Panc1 (cell line): ENCODE measurements around the gene COL1A1. TPM values are rescaled to one million over a fixed set of nuclear protein-coding genes. Genes with fewer than 3 reads are reported as not detected.

Experiments
- ATAC-seq: fragments of 200-7000 bp; cut with Tn5 transposase; 2 replicates; pipeline ENCODE4 v1.9.1; 2020; ENCODE audit warnings: mild to moderate bottlenecking, moderate library complexity
- BruUV-seq: library from RNA; stranded (reverse); fragments of 400-500 nt; replicated peaks from 2 replicates; lab custom pipeline; 2021; lab: Mats Ljungman, UMichigan
- CTCF ChIA-PET: fragments of 300-600 bp; sonication (Branson Sonifier 250); formaldehyde crosslinking; loops from one replicate; lab custom pipeline; 2022; ENCODE audit warnings: antibody characterized with exemption; lab: Charles Lee
- POLR2A ChIA-PET: fragments of 300-600 bp; sonication (Branson Sonifier 250); formaldehyde crosslinking; loops from one replicate; lab custom pipeline; 2022; ENCODE audit warnings: antibody characterized with exemption; lab: Charles Lee
- DNase-seq: peaks from one replicate; pipeline ENCODE4 v3.0.0-alpha.2; 2010; ENCODE audit warnings: low read depth, low spot score
- H3K27ac ChIP-seq: 2 replicates; pipeline ENCODE4 v1.5.1; 2011; ENCODE audit warnings: mild to moderate bottlenecking, low read length, inconsistent platforms
- H3K27me3 ChIP-seq: fragments of 200-500 bp; sonication (Bioruptor generic); 2 replicates; pipeline ENCODE4 v1.6.0; 2014; ENCODE audit warnings: low read length, inconsistent platforms; ENCODE audit not compliant: control insufficient read depth, insufficient read depth
- H3K36me3 ChIP-seq: fragments of 200-500 bp; sonication (Bioruptor generic); 2 replicates; pipeline ENCODE4 v1.5.1; 2014; ENCODE audit warnings: inconsistent platforms, mild to moderate bottlenecking, low read length, moderate library complexity; ENCODE audit not compliant: control insufficient read depth, insufficient read depth
- H3K4me1 ChIP-seq: 2 replicates; pipeline ENCODE4 v1.5.1; 2011; ENCODE audit warnings: inconsistent platforms, mild to moderate bottlenecking, low read length, moderate library complexity; ENCODE audit not compliant: control insufficient read depth, insufficient read depth
- H3K4me3 ChIP-seq, 2 experiments: 2 replicates each; pipeline ENCODE4 v1.5.1; 2011 to 2012; ENCODE audit warnings: low read depth in 2 of 2, low read length in 2 of 2, mild to moderate bottlenecking in 2 of 2, inconsistent platforms in 1 of 2, moderate library complexity in 1 of 2
- H3K9me3 ChIP-seq: fragments of 200-500 bp; sonication (Bioruptor generic); 2 replicates; pipeline ENCODE4 v1.5.1; 2014; ENCODE audit warnings: low read depth, mild to moderate bottlenecking, inconsistent platforms, low read length, moderate library complexity; ENCODE audit not compliant: control insufficient read depth, insufficient read depth
- POLR2AphosphoS5 ChIP-seq: IDR thresholded peaks from 2 replicates; pipeline ENCODE4 v1.6.1; 2012; ENCODE audit warnings: mild to moderate bottlenecking, low read depth, low read length, moderate library complexity
- SIN3A ChIP-seq: IDR thresholded peaks from 2 replicates; pipeline ENCODE4 v1.6.1; 2012; ENCODE audit warnings: low read depth, mild to moderate bottlenecking, low read length, moderate library complexity, borderline replicate concordance; ENCODE audit not compliant: insufficient read depth
- TCF7L2 ChIP-seq: IDR thresholded peaks from 2 replicates; pipeline ENCODE4 v1.6.1; 2011; ENCODE audit warnings: mild to moderate bottlenecking, low read depth, low read length, inconsistent platforms
- in situ Hi-C: cut with HindIII; loops from 2 replicates; pipeline ENCODE4 v1.10.0; 2016; ENCODE audit warnings: low sequenced_read_pairs, low pct_unique_long_range_greater_than_20kb
- intact Hi-C: fragments of 100-400 bp; cut with micrococcal nuclease; formaldehyde crosslinking; loops from one replicate; pipeline ENCODE4 v1.10.0; 2022; ENCODE audit not compliant: unreplicated experiment
- total RNA-seq: library from RNA; stranded (reverse); gene quantifications from one replicate; pipeline ENCODE4 v1.2.1, GENCODE V29; 2021; ENCODE audit not compliant: unreplicated experiment
- TF ChIP-seq, protein P1 (sequence below): fragments of 450-650 bp; IDR thresholded peaks from 2 replicates; pipeline ENCODE4 v1.5.1; 2017; ENCODE audit warnings: mild to moderate bottlenecking
- TF ChIP-seq, protein P2 (sequence below), 2 experiments: IDR thresholded peaks; 2 replicates each; pipeline ENCODE4 v1.6.1; 2011 to 2012; ENCODE audit warnings: low read depth in 2 of 2, control low read depth in 1 of 2, low read length in 1 of 2, mild to moderate bottlenecking in 1 of 2, moderate library complexity in 1 of 2; ENCODE audit not compliant: insufficient read depth in 1 of 2

The COL1A1 gene
- total RNA-seq, 1 experiment from 2014 or later: 52.7 TPM

DNA sequence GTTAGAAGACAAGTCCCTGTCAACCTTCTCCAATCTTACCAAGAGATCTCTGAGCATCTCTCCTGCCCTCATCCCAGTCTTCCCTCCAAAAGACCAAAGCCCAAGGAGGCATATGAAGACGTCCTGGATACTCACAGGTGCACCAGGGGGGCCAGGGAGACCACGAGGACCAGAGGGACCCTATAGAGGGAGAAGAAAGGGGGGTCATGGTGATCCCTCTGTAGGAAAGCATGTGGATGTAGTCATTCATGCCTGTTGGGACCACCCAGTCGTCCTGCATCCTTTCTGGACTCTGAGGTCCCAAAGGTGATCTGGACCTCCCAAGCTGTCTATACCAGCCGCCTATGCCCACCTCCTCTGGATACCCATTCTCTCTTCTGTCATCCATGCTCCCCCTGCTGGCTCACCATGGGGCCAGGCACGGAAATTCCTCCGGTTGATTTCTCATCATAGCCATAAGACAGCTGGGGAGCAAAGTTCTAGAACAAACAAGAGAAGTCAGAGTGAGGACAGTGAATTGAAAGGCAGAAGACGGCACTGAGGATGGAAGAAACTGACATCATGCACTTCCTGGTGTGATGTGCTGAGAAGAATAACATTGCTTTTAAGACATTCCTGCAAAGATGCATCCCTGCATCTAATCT lies 3.3 kb downstream of the COL1A1 start:
- ChIA-PET POLR2A (no interaction called here), CTCF (interaction anchor here (0.6 to 1.7 kb wide), 8 partner anchors 8 to 174 kb away, joined by 3 to 19 read pairs (median 4); no protein-coding TSS in a partner anchor)
- intact Hi-C loops (loop anchor here (1.0 kb wide), 1 partner anchor 29 kb away; no protein-coding TSS in a partner anchor), in situ Hi-C loops (no loop called here)
- DNase-seq: peak; percentile 24
- no TSS peak for BruUV-seq
- peaks cover 11% of the 10 kb centered on the region for H3K4me1 ChIP-seq
- no peaks in the 10 kb centered on the region for H3K9me3 ChIP-seq
- peak; percentile 27; the same call in 1 of the 2 replicates for ATAC-seq
- no peak for TF ChIP-seq SIN3A
- TF ChIP-seq, protein P1, sequence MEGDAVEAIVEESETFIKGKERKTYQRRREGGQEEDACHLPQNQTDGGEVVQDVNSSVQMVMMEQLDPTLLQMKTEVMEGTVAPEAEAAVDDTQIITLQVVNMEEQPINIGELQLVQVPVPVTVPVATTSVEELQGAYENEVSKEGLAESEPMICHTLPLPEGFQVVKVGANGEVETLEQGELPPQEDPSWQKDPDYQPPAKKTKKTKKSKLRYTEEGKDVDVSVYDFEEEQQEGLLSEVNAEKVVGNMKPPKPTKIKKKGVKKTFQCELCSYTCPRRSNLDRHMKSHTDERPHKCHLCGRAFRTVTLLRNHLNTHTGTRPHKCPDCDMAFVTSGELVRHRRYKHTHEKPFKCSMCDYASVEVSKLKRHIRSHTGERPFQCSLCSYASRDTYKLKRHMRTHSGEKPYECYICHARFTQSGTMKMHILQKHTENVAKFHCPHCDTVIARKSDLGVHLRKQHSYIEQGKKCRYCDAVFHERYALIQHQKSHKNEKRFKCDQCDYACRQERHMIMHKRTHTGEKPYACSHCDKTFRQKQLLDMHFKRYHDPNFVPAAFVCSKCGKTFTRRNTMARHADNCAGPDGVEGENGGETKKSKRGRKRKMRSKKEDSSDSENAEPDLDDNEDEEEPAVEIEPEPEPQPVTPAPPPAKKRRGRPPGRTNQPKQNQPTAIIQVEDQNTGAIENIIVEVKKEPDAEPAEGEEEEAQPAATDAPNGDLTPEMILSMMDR: peak; percentile 86
- no peaks in the 10 kb centered on the region for H3K36me3 ChIP-seq
- peaks cover 6% of the 10 kb centered on the region; the same call in 1 of the 2 replicates for H3K27me3 ChIP-seq
- H3K4me3 ChIP-seq: no peak overlapping the region; a peak in 2 of 4 replicates
- no peak overlapping the region for H3K27ac ChIP-seq

DNA sequence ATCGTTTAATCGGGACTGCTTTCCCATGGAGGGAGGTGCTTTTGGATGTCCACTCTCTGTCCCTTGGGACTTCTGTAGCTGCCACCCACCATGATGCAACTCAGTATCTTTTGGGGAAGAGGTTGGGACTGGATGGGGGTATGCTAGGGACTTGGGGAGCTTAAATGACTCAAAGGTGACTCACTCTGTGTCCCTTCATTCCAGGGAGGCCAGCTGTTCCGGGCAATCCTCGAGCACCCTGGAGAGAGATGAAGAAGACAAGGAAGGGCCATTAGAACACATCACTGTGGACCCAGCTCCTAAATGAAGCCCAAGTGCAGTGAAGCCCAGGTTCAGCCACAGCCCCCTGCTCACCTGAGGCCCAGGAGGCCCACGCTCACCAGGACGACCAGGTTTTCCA lies 4.6 kb downstream of the COL1A1 start:
- in situ Hi-C loops: no loop called here

DNA sequence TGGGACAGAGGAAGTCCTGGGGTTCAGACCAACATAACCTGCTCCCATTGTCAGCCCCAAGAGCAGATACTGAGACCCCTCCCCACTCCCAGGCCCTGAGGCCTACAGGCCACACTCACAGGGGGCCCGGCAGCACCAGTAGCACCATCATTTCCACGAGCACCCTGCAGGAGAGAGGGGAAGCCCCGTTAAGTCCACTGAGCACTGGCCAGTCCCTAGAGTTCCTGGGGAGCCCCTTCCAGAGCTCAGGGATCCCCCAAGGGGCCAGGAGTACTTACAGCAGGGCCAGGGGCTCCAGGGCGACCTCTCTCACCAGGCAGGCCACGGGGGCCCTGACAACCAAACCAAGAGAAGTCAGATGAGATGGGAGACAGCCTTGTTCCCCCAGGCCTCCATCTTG lies 5.4 kb downstream of the COL1A1 start:
- CTCF ChIA-PET: interaction anchor here (0.6 to 2.8 kb wide), 2 partner anchors 17 to 26 kb away, joined by 6 to 16 read pairs; no protein-coding TSS in a partner anchor
- TF ChIP-seq TCF7L2 (no peak), POLR2AphosphoS5 (no peak), SIN3A (no peak)
- TF ChIP-seq, protein P2, sequence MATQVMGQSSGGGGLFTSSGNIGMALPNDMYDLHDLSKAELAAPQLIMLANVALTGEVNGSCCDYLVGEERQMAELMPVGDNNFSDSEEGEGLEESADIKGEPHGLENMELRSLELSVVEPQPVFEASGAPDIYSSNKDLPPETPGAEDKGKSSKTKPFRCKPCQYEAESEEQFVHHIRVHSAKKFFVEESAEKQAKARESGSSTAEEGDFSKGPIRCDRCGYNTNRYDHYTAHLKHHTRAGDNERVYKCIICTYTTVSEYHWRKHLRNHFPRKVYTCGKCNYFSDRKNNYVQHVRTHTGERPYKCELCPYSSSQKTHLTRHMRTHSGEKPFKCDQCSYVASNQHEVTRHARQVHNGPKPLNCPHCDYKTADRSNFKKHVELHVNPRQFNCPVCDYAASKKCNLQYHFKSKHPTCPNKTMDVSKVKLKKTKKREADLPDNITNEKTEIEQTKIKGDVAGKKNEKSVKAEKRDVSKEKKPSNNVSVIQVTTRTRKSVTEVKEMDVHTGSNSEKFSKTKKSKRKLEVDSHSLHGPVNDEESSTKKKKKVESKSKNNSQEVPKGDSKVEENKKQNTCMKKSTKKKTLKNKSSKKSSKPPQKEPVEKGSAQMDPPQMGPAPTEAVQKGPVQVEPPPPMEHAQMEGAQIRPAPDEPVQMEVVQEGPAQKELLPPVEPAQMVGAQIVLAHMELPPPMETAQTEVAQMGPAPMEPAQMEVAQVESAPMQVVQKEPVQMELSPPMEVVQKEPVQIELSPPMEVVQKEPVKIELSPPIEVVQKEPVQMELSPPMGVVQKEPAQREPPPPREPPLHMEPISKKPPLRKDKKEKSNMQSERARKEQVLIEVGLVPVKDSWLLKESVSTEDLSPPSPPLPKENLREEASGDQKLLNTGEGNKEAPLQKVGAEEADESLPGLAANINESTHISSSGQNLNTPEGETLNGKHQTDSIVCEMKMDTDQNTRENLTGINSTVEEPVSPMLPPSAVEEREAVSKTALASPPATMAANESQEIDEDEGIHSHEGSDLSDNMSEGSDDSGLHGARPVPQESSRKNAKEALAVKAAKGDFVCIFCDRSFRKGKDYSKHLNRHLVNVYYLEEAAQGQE (IDR thresholded peaks at IDR 0.05; ENCODE audit: insufficient read depth in 1 of 2, low read depth in 2 of 2, low read length in 1 of 2): no peak
- TF ChIP-seq, protein P1: no peak
- Histone ChIP-seq H3K4me1 (peaks cover 6% of the 10 kb centered on the region), H3K4me3 (no peak overlapping the region), H3K36me3 (no peaks in the 10 kb centered on the region), H3K27me3 (peaks cover 3% of the 10 kb centered on the region; the same call in 1 of the 2 replicates), H3K9me3 (no peaks in the 10 kb centered on the region), H3K27ac (no peak overlapping the region)
- intact Hi-C loops (no loop called here), in situ Hi-C loops (no loop called here)
- no peak for ATAC-seq
- no TSS peak for BruUV-seq
- POLR2A ChIA-PET: no interaction called here
- DNase-seq: no peak

More for the DNA sequence above, 4.6 kb downstream of the COL1A1 start:
- intact Hi-C loops: no loop called here
- ATAC-seq (no peak), DNase-seq (no peak)
- BruUV-seq: no TSS peak
- no peak overlapping the region for H3K27ac ChIP-seq
- H3K27me3 ChIP-seq: peaks cover 4% of the 10 kb centered on the region; the same call in 1 of the 2 replicates
- CTCF ChIA-PET: interaction anchor here (2.8 kb wide), 1 partner anchor 27 kb away, joined by 16 read pairs; no protein-coding TSS in a partner anchor
- no peak for TF ChIP-seq TCF7L2
- POLR2A ChIA-PET: no interaction called here
- no peak overlapping the region for H3K4me3 ChIP-seq
- peaks cover 11% of the 10 kb centered on the region for H3K4me1 ChIP-seq
- no peaks in the 10 kb centered on the region for H3K9me3 ChIP-seq
- no peaks in the 10 kb centered on the region for H3K36me3 ChIP-seq
